ENCODE measurements around the gene SDHA. TPM values are rescaled to one million over a fixed set of nuclear protein-coding genes. Genes with fewer than 3 reads are reported as not detected.

The SDHA gene
- total and polyA plus RNA-seq, 2 of the 8 experiments (the other 6 are each of a cell fraction or from before 2014, with no cell fraction given), result 59.7 to 87.3 TPM

DNA sequence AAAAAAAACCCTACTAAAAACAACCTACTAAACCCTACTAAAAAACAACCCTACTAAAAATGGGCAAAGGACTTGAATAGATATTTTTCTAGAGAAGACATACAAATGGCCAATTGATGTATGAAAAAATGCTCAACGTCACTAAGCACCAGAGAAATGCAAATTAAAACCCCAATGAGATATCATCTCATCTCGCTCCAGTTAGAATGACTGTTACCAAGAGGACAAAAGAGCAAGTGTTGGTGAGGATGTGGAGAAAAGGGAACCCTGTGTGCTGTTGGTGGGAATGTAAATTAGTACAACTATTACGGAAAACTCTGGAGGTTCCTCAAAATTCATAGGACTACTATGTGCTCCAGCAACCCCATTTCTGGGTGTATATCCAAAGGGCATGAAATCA lies 10.8 kb downstream of the SDHA start:
- no peaks in the 10 kb centered on the region for H3K23me2 ChIP-seq (ENCODE audit: low read depth, low read length)
- 91% methylated on average over 3 of the region's 3 CpGs; no CpG with 5 or more reads in 1 of the 2 experiments for WGBS, 2 experiments (ENCODE audit: extremely low coverage in 1 of 2, insufficient coverage in 1 of 2, insufficient read length in 1 of 2, insufficient replicate concordance in 2 of 2, low coverage in 1 of 2, low lambda C conversion rate in 2 of 2, missing lambda C conversion rate in 1 of 2)
- POLR2A ChIA-PET (ENCODE audit: partially characterized antibody), result no interaction called here

More for the DNA sequence above, 10.8 kb downstream of the SDHA start:
- no peak overlapping the region for H3K18ac ChIP-seq (ENCODE audit: extremely low read depth, low read length)
- no peak overlapping the region for H3K27ac ChIP-seq (ENCODE audit: low read depth, low read length)
- H2BK5ac ChIP-seq (ENCODE audit: low read depth, low read length), result no peak overlapping the region
- H3K4ac ChIP-seq (replicated peaks; ENCODE audit: insufficient read length, low read depth, low read length), result no peak overlapping the region
- H3K4me3 ChIP-seq (ENCODE audit: extremely low read depth in 1 of 4, insufficient read depth in 2 of 4, low read depth in 3 of 4, low read length in 4 of 4), result no peak overlapping the region
- H2BK20ac ChIP-seq (ENCODE audit: low read length), result no peak overlapping the region
- peaks cover 3 to 5% of the 10 kb centered on the region in 2 experiments for H4K20me1 ChIP-seq (replicated peaks in 1 of 2; ENCODE audit: control insufficient read depth in 1 of 2, insufficient read depth in 2 of 2, low read length in 2 of 2)
- no peak overlapping the region for H2BK12ac ChIP-seq (ENCODE audit: low read depth, low read length)
- peaks cover 17 to 63% (median 47%) of the 10 kb centered on the region in 4 experiments for H3K36me3 ChIP-seq (ENCODE audit: control insufficient read depth in 2 of 4, insufficient read depth in 4 of 4, low read length in 3 of 4)
- H3K23ac ChIP-seq (ENCODE audit: insufficient read length), result no peak overlapping the region
- no peaks in the 10 kb centered on the region for H3K79me1 ChIP-seq (ENCODE audit: low read depth, low read length)
- no peak overlapping the region for H3K56ac ChIP-seq (replicated peaks; ENCODE audit: insufficient read length, low read depth, low read length)
- H3K14ac ChIP-seq (ENCODE audit: insufficient read length), result no peak overlapping the region
- TF ChIP-seq CHD1 (IDR thresholded peaks at IDR 0.05; ENCODE audit: low read depth, low read length), result no peak
- no peak for TF ChIP-seq SP1 (IDR thresholded peaks at IDR 0.05; ENCODE audit: low read depth, low read length)
- no peak for TF ChIP-seq HDAC6 (IDR thresholded peaks at IDR 0.05; ENCODE audit: low read depth, low read length)
- TF ChIP-seq FOSL1 (IDR thresholded peaks at IDR 0.05; ENCODE audit: insufficient read depth, low read depth, low read length), result no peak
- no peak for TF ChIP-seq EZH2 (IDR thresholded peaks at IDR 0.05; ENCODE audit: low read depth, low read length, severe bottlenecking)
- no peak for TF ChIP-seq NRF1 (IDR thresholded peaks at IDR 0.05; ENCODE audit: low read depth, low read length)
- TF ChIP-seq, protein P1, sequence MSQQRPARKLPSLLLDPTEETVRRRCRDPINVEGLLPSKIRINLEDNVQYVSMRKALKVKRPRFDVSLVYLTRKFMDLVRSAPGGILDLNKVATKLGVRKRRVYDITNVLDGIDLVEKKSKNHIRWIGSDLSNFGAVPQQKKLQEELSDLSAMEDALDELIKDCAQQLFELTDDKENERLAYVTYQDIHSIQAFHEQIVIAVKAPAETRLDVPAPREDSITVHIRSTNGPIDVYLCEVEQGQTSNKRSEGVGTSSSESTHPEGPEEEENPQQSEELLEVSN (IDR thresholded peaks at IDR 0.05), result no peak
- no peak overlapping the region for H4K8ac ChIP-seq (ENCODE audit: extremely low read depth, insufficient read depth, low read length)
- H3K79me2 ChIP-seq (ENCODE audit: control insufficient read depth in 1 of 2, insufficient read depth in 2 of 2, low read length in 2 of 2), result no peaks in the 10 kb centered on the region
- H4K91ac ChIP-seq (replicated peaks; ENCODE audit: insufficient read length, low read length), result no peak overlapping the region
- FAIRE-seq (no peak), DNase-seq (ENCODE audit: low read depth in 1 of 2, low spot score in 2 of 2) (no peak)
- H2BK15ac ChIP-seq (ENCODE audit: low read length), result no peak overlapping the region
- no peaks in the 10 kb centered on the region for H3K27me3 ChIP-seq (replicated peaks in 1 of 4; ENCODE audit: control insufficient read depth in 3 of 4, extremely low read depth in 1 of 4, insufficient read depth in 3 of 4, low read length in 3 of 4)
- H2AK5ac ChIP-seq (ENCODE audit: low read depth, low read length), result no peak overlapping the region
- no peak overlapping the region for H2BK120ac ChIP-seq (replicated peaks; ENCODE audit: low read depth, low read length)
- no peak overlapping the region for H3K4me2 ChIP-seq (ENCODE audit: insufficient read depth in 1 of 2, low read depth in 2 of 2, low read length in 2 of 2)
- no peak overlapping the region for H3K9ac ChIP-seq (replicated peaks in 1 of 4; ENCODE audit: extremely low read depth in 1 of 4, low read depth in 3 of 4, low read length in 3 of 4)
- H2AFZ ChIP-seq (ENCODE audit: low read length), result no peak overlapping the region
- H3K9me3 ChIP-seq (ENCODE audit: insufficient read depth in 2 of 2, low read depth in 1 of 2, low read length in 1 of 2), result no peaks in the 10 kb centered on the region
- peaks cover 0 to 2% (median 0%) of the 10 kb centered on the region in 4 experiments; a peak in 1 of 7 replicates for H3K4me1 ChIP-seq (replicated peaks in 1 of 4; ENCODE audit: control insufficient read depth in 3 of 4, insufficient read depth in 4 of 4, low read length in 3 of 4)
- H4K5ac ChIP-seq (ENCODE audit: insufficient read length, low read depth, low read length), result no peak overlapping the region
- CTCF ChIA-PET (ENCODE audit: partially characterized antibody), result no interaction called here
